HepG2 (cell line): ENCODE data around the gene KCNAB1. TPM values are rescaled to one million over a fixed set of nuclear protein-coding genes. Genes with fewer than 3 reads are reported as not detected.

Source experiments
- ATAC-seq: fragments of 200-7000 bp; cut with Tn5 transposase; 3 replicates; pipeline ENCODE4 v1.9.1; 2020; ENCODE audit warnings: mild to moderate bottlenecking, moderate library complexity
- BruUV-seq: library from RNA; stranded (reverse); fragments of 400-500 nt; replicated peaks from 2 replicates; lab custom pipeline; 2021; lab: Mats Ljungman, UMichigan
- CTCF ChIA-PET: fragments of 300-600 bp; formaldehyde crosslinking; extraction: SDS; loops from one replicate; lab custom pipeline; 2021; ENCODE audit warnings: low total read pairs, inconsistent platforms, low intra/inter-chr PET ratio; lab: Yijun Ruan, JAX
- POLR2A ChIA-PET: fragments of 350-600 bp; sonication (Branson Sonifier 250); formaldehyde crosslinking; loops from one replicate; lab custom pipeline; 2020; ENCODE audit warnings: antibody characterized with exemption, inconsistent platforms; lab: Yijun Ruan, JAX
- DNase-seq: peaks from one replicate; pipeline ENCODE4 v3.0.0-alpha.2; 2015; ENCODE audit warnings: low spot score
- FAIRE-seq: peaks from 3 replicates; lab custom pipeline; 2011; peaks lifted over from hg19 to GRCh38; lab: Jason Lieb, UNC
- H2AFZ ChIP-seq: one replicate; pipeline ENCODE4 v1.6.1; 2011; ENCODE audit warnings: low read length, inconsistent platforms
- H3K27ac ChIP-seq: fragments of 300-600 bp; 3 replicates; pipeline ENCODE4 v1.8.0; 2011; ENCODE audit warnings: mixed run types, mild to moderate bottlenecking, mixed read lengths, low read length, inconsistent platforms; ENCODE audit not compliant: insufficient read depth; ENCODE audit errors: extremely low read length
- H3K27me3 ChIP-seq, 2 experiments: fragments of 200-600 bp in 1 of 2; 2 replicates in 1 of 2; 3 replicates in 1 of 2; pipeline versions ENCODE4 v1.6.0 to v1.8.0; 2011; ENCODE audit warnings: low read length in 2 of 2, mild to moderate bottlenecking in 2 of 2, moderate library complexity in 2 of 2, inconsistent platforms in 1 of 2; ENCODE audit not compliant: insufficient read depth in 2 of 2, control insufficient read depth in 1 of 2
- H3K36me3 ChIP-seq, 2 experiments: fragments of 200-600 bp in 1 of 2; replicated peaks in 1 of 2; 2 replicates in 1 of 2; 3 replicates in 1 of 2; pipeline versions ENCODE4 v1.5.1 to v1.8.0; 2011; ENCODE audit warnings: low read length in 2 of 2, inconsistent platforms in 1 of 2; ENCODE audit not compliant: insufficient read depth in 2 of 2, control insufficient read depth in 1 of 2
- H3K4me1 ChIP-seq: 2 replicates; pipeline ENCODE4 v1.5.1; 2012; ENCODE audit warnings: low read length, inconsistent platforms; ENCODE audit not compliant: insufficient read depth
- H3K4me2 ChIP-seq: 2 replicates; pipeline ENCODE4 v1.6.0; 2011; ENCODE audit warnings: low read depth, low read length, inconsistent platforms
- H3K4me3 ChIP-seq, 3 experiments: fragments of 200-600 bp in 1 of 3; sonication (generic), shearing (Covaris generic) in 1 of 3; replicated peaks in 1 of 3; 2 replicates each; pipeline ENCODE4 v1.5.1; 2011 to 2016; ENCODE audit warnings: low read length in 3 of 3, inconsistent platforms in 2 of 3, low read depth in 2 of 3, mild to moderate bottlenecking in 2 of 3, control low read depth in 1 of 3, mixed read lengths in 1 of 3; ENCODE audit not compliant: insufficient read depth in 1 of 3
- H3K79me2 ChIP-seq: one replicate; pipeline ENCODE4 v1.6.1; 2011; ENCODE audit warnings: low read length, inconsistent platforms; ENCODE audit not compliant: insufficient read depth
- H3K9ac ChIP-seq: 2 replicates; pipeline ENCODE4 v1.6.0; 2011; ENCODE audit warnings: mild to moderate bottlenecking, low read depth, low read length, inconsistent platforms; ENCODE audit not compliant: insufficient read depth
- H3K9me3 ChIP-seq: 2 replicates; pipeline ENCODE4 v1.5.1; 2012; ENCODE audit warnings: mild to moderate bottlenecking, low read length
- H4K20me1 ChIP-seq: 2 replicates; pipeline ENCODE4 v1.6.0; 2011; ENCODE audit warnings: inconsistent platforms, mild to moderate bottlenecking, low read length, moderate library complexity; ENCODE audit not compliant: insufficient read depth
- ARNT2 ChIP-seq: sonication (generic); formaldehyde crosslinking; IDR thresholded peaks from 2 replicates; pipeline ENCODE4 v1.8.0; 2022; ENCODE audit warnings: mild to moderate bottlenecking, low read depth, missing genetic modification reagents, moderate library complexity
- ATM ChIP-seq: fragments of 450-650 bp; IDR thresholded peaks from 2 replicates; pipeline ENCODE4 v1.7.1; 2017; ENCODE audit warnings: mild to moderate bottlenecking, borderline replicate concordance
- CHCHD3 ChIP-seq: sonication (generic); formaldehyde crosslinking; IDR thresholded peaks from 2 replicates; pipeline ENCODE4 v1.8.0; 2022; ENCODE audit warnings: mild to moderate bottlenecking, missing genetic modification reagents, moderate library complexity
- CREB1 ChIP-seq, 2 experiments: fragments of 450-650 bp in 1 of 2; IDR thresholded peaks; 2 replicates each; pipeline ENCODE4 v1.6.1; 2016 to 2017; ENCODE audit warnings: control low read depth in 1 of 2, mild to moderate bottlenecking in 1 of 2, missing compliant biosample characterization in 1 of 2, missing genetic modification characterization in 1 of 2
- ERF ChIP-seq: IDR thresholded peaks from 2 replicates; pipeline ENCODE4 v1.6.1; 2018; ENCODE audit warnings: missing biosample characterization, missing genetic modification reagents
- FOXK2 ChIP-seq: fragments of 450-650 bp; IDR thresholded peaks from 2 replicates; pipeline ENCODE4 v1.6.1; 2016
- GZF1 ChIP-seq: sonication (generic); formaldehyde crosslinking; IDR thresholded peaks from 2 replicates; pipeline ENCODE4 v1.5.1; 2020; ENCODE audit warnings: mild to moderate bottlenecking, missing genetic modification reagents
- KDM5B ChIP-seq: sonication (generic); formaldehyde crosslinking; IDR thresholded peaks from 2 replicates; pipeline ENCODE4 v1.4.0; 2020; ENCODE audit warnings: missing genetic modification reagents, mild to moderate bottlenecking, borderline replicate concordance
- MAF1 ChIP-seq: sonication (generic); formaldehyde crosslinking; IDR thresholded peaks from 2 replicates; pipeline ENCODE4 v1.5.0; 2020; ENCODE audit warnings: missing genetic modification reagents, borderline replicate concordance
- MZF1 ChIP-seq: sonication (generic); formaldehyde crosslinking; IDR thresholded peaks from 2 replicates; pipeline ENCODE4 v1.8.1; 2023; ENCODE audit warnings: mild to moderate bottlenecking, missing genetic modification reagents, borderline replicate concordance
- NFRKB ChIP-seq: fragments of 450-650 bp; IDR thresholded peaks from 2 replicates; pipeline ENCODE4 v1.6.1; 2017
- SP2 ChIP-seq: sonication (generic); formaldehyde crosslinking; IDR thresholded peaks from 2 replicates; pipeline ENCODE4 v1.5.1; 2020; ENCODE audit warnings: mild to moderate bottlenecking, missing genetic modification reagents
- whole genome bisulfite sequencing: methylation state at CpG from one replicate; pipeline ENCODE4 v1.1.6; 2017; ENCODE audit warnings: low lambda C conversion rate; 5-methylcytosine and 5-hydroxymethylcytosine counted together
- in situ Hi-C: cut with HindIII; loops from 2 replicates; pipeline ENCODE4 v1.10.0; 2017; ENCODE audit warnings: low pct_unique_long_range_greater_than_20kb; ENCODE audit not compliant: extremely low pct_ligation_motif_present
- intact Hi-C: fragments of 100-400 bp; cut with micrococcal nuclease; formaldehyde crosslinking; loops from one replicate; pipeline ENCODE4 v1.10.0; 2022; ENCODE audit not compliant: unreplicated experiment
- polyA plus RNA-seq, 8 experiments: library from polyadenylated mRNA; depleted of rRNA in 3 of 8; stranded (reverse) in 7 of 8; unstranded in 1 of 8; fragments of >200 nt; fragmentation: Illumina TruSeq in 4 of 8; extraction: Trizol in 4 of 8; gene quantifications; 2 replicates each; pipeline versions ENCODE4 v1.2.1 to v1.2.3, GENCODE V29; 2011 to 2016; ENCODE audit warnings: low read depth in 4 of 8, missing spikeins in 1 of 8, mixed read lengths in 1 of 8; ENCODE audit not compliant: insufficient read depth in 1 of 8
- total RNA-seq, 5 experiments: library from RNA; depleted of rRNA; stranded (reverse); fragments of >200 nt; fragmentation: Illumina TruSeq; extraction: Trizol; gene quantifications; 2 replicates each; pipeline ENCODE4 v1.2.3, GENCODE V29; 2016; ENCODE audit warnings: low read depth in 1 of 5
- TF ChIP-seq, protein P1 (sequence below): sonication (generic); formaldehyde crosslinking; IDR thresholded peaks from 2 replicates; pipeline ENCODE4 v1.4.0; 2020; ENCODE audit warnings: missing genetic modification reagents
- TF ChIP-seq, protein P2 (sequence below): sonication (generic); formaldehyde crosslinking; IDR thresholded peaks from 2 replicates; pipeline ENCODE4 v1.4.0; 2020; ENCODE audit warnings: mild to moderate bottlenecking, low read depth, missing genetic modification reagents
- TF ChIP-seq, protein P3 (sequence below): sonication (generic); formaldehyde crosslinking; conservative IDR thresholded peaks from 2 replicates; pipeline ENCODE4 v1.8.1; 2023; ENCODE audit warnings: missing genetic modification reagents

Gene KCNAB1
- total and polyA plus RNA-seq, 2 of the 13 experiments (the other 11 are each of a cell fraction or from before 2014, with no cell fraction given), result not detected

DNA sequence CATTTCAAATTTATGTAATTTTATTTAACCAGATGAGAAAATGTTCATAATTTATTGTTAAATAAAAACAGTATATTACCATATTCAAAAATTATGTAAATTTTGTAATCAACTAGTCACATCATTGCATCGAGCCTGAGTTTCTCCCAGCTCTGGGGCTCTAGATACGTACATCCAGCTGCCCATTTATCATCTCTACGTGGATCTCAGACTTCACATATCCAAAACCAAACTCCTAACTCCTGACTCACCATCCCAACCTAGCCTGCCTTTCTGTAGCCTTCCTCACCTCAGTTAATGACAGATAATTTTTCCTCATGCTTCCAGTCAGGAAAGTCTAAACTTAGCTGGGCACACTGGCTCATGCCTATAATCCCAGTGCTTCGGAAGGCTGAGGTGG, 239.7 kb downstream of the KCNAB1 start:
- no TSS peak for BruUV-seq
- Histone ChIP-seq H4K20me1 (no peaks in the 10 kb centered on the region), H3K27ac (no peak overlapping the region), H3K27me3 (no peaks in the 10 kb centered on the region), H3K9me3 (no peaks in the 10 kb centered on the region), H3K9ac (no peak overlapping the region), H3K4me3 (no peak overlapping the region), H2AFZ (no peak overlapping the region), H3K4me1 (no peaks in the 10 kb centered on the region), H3K79me2 (no peaks in the 10 kb centered on the region), H3K36me3 (no peaks in the 10 kb centered on the region), H3K4me2 (no peak overlapping the region)
- ChIA-PET CTCF (no interaction called here), POLR2A (no interaction called here)
- FAIRE-seq (no peak), ATAC-seq (no peak), DNase-seq (no peak)
- intact Hi-C loops, result no loop called here
- WGBS, result 12% methylated on average over 4 of the region's 4 CpGs
- in situ Hi-C loops, result no loop called here
- TF ChIP-seq FOXK2, result no peak
- TF ChIP-seq MAF1 (CRISPR knock-in tag), result no peak

DNA sequence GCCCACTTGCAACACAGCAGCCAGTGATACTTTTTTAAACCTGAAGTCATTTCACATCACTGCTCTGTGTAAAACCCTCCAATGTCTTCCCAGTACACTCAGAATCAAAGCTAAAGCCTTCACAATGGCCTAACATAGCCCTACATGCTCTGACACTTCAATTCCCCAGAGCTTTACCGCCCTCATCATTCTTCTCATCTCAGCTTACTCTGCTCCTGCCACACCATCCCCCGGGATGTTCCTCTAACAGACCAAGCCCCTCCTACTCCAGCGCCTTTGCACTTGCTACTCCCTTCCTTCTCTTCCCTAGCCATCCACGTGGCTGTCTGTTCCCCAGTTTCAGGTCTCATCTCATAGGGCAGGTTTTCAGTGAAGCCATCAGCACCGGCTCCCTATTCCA, 240.6 kb downstream of the KCNAB1 start:
- no peak for FAIRE-seq
- POLR2A ChIA-PET, result no interaction called here
- Histone ChIP-seq H3K79me2 (no peaks in the 10 kb centered on the region), H3K9ac (no peak overlapping the region), H3K27me3 (no peaks in the 10 kb centered on the region), H3K4me2 (no peak overlapping the region), H4K20me1 (no peaks in the 10 kb centered on the region), H2AFZ (no peak overlapping the region), H3K9me3 (no peaks in the 10 kb centered on the region), H3K4me1 (no peaks in the 10 kb centered on the region), H3K4me3 (no peak overlapping the region), H3K27ac (no peak overlapping the region)
- in situ Hi-C loops, result no loop called here
- CTCF ChIA-PET, result no interaction called here
- WGBS, result 12% methylated on average over 5 of the region's 5 CpGs
- intact Hi-C loops, result no loop called here
- no peak for DNase-seq
- TF ChIP-seq GZF1 (CRISPR knock-in tag) (no peak), ERF (no peak), CREB1 (IDR thresholded peaks at IDR 0.05) (no peak), CREB1 (CRISPR knock-in tag; IDR thresholded peaks at IDR 0.05) (no peak), CHCHD3 (CRISPR knock-in tag) (no peak), SP2 (no peak), ATM (no peak), ARNT2 (CRISPR knock-in tag) (no peak), MZF1 (no peak), KDM5B (CRISPR knock-in tag) (no peak), NFRKB (no peak)
- TF ChIP-seq, protein P1, sequence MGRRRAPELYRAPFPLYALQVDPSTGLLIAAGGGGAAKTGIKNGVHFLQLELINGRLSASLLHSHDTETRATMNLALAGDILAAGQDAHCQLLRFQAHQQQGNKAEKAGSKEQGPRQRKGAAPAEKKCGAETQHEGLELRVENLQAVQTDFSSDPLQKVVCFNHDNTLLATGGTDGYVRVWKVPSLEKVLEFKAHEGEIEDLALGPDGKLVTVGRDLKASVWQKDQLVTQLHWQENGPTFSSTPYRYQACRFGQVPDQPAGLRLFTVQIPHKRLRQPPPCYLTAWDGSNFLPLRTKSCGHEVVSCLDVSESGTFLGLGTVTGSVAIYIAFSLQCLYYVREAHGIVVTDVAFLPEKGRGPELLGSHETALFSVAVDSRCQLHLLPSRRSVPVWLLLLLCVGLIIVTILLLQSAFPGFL (CRISPR knock-in tag), result no peak
- TF ChIP-seq, protein P2, sequence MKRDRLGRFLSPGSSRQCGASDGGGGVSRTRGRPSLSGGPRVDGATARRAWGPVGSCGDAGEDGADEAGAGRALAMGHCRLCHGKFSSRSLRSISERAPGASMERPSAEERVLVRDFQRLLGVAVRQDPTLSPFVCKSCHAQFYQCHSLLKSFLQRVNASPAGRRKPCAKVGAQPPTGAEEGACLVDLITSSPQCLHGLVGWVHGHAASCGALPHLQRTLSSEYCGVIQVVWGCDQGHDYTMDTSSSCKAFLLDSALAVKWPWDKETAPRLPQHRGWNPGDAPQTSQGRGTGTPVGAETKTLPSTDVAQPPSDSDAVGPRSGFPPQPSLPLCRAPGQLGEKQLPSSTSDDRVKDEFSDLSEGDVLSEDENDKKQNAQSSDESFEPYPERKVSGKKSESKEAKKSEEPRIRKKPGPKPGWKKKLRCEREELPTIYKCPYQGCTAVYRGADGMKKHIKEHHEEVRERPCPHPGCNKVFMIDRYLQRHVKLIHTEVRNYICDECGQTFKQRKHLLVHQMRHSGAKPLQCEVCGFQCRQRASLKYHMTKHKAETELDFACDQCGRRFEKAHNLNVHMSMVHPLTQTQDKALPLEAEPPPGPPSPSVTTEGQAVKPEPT (CRISPR knock-in tag), result no peak
- TF ChIP-seq, protein P3, sequence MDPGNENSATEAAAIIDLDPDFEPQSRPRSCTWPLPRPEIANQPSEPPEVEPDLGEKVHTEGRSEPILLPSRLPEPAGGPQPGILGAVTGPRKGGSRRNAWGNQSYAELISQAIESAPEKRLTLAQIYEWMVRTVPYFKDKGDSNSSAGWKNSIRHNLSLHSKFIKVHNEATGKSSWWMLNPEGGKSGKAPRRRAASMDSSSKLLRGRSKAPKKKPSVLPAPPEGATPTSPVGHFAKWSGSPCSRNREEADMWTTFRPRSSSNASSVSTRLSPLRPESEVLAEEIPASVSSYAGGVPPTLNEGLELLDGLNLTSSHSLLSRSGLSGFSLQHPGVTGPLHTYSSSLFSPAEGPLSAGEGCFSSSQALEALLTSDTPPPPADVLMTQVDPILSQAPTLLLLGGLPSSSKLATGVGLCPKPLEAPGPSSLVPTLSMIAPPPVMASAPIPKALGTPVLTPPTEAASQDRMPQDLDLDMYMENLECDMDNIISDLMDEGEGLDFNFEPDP (CRISPR knock-in tag), result no peak
- TF ChIP-seq, all 625 proteins: peak for 0
- no peak for ATAC-seq
- BruUV-seq, result no TSS peak
- H3K36me3 ChIP-seq, result no peaks in the 10 kb centered on the region
